HG03139 (cell line): Measurements from ENCODE around the gene ITGB3.
A peak's percentile ranks its signal among the peaks of the same experiment; 100 is the strongest.

Experiments used
- ATAC-seq: cut with Tn5 transposase; IDR thresholded peaks from one replicate; pipeline ENCODE4 v1.9.1; 2021; ENCODE audit not compliant: unreplicated experiment

Gene ITGB3

GRCh38 chr17:47295874-47296255, 42.2 kb downstream of the ITGB3 start:
- no peak for ATAC-seq

GRCh38 chr17:47297661-47298400, 44.2 kb downstream of the ITGB3 start:
- no peak for ATAC-seq

- no peak for ATAC-seq
Measured at GRCh38 chr17:47298712-47299111, 45.1 kb downstream of the ITGB3 start.

- ATAC-seq, result no peak
Measured at GRCh38 chr17:47299239-47299910, 45.7 kb downstream of the ITGB3 start.

- ATAC-seq, result no peak
Measured at GRCh38 chr17:47300718-47301117, 47.1 kb downstream of the ITGB3 start.

- ATAC-seq, result no peak
Measured at GRCh38 chr17:47301161-47301560, 47.5 kb downstream of the ITGB3 start.

GRCh38 chr17:47301831-47302230, 48.2 kb downstream of the ITGB3 start:
- ATAC-seq, result no peak

GRCh38 chr17:47304186-47304585, 50.6 kb downstream of the ITGB3 start:
- ATAC-seq, result no peak

GRCh38 chr17:47305302-47305923, 51.8 kb downstream of the ITGB3 start:
- no peak for ATAC-seq

GRCh38 chr17:47310186-47310733, 56.6 kb downstream of the ITGB3 start:
- ATAC-seq, result no peak

GRCh38 chr17:47311420-47311819, 57.8 kb downstream of the ITGB3 start:
- ATAC-seq, result no peak

GRCh38 chr17:47315451-47316266, 62.0 kb downstream of the ITGB3 start:
- ATAC-seq, result no peak

- no peak for ATAC-seq
Measured at GRCh38 chr17:47316311-47316710, 62.7 kb downstream of the ITGB3 start.

- no peak for ATAC-seq
Measured at GRCh38 chr17:47317119-47317518, 63.5 kb downstream of the ITGB3 start.

- ATAC-seq, result no peak
Measured at GRCh38 chr17:47318197-47318918, 64.7 kb downstream of the ITGB3 start.

GRCh38 chr17:47320879-47321502, 67.4 kb downstream of the ITGB3 start:
- ATAC-seq, result no peak

GRCh38 chr17:47323382-47324223, 70.0 kb downstream of the ITGB3 start, which contains the start of gene EFCAB13:
Gene EFCAB13, plus strand, starts transcription at chr17:47323955. Its CDS starts 4,399 bp downstream, at chr17:47328354.
- peak; percentile 78 for ATAC-seq

GRCh38 chr17:47324224-47325020, 70.8 kb downstream of the ITGB3 start:
- ATAC-seq, result peak; percentile 28
